OCI-LY3 (cell line): Measurements from ENCODE around the gene SBK2.

Experiments
- EZH2phosphoT487 ChIP-seq: fragments of 200-600 bp; shearing (Covaris generic); IDR thresholded peaks from 2 replicates; pipeline ENCODE4 v1.6.1; 2018; ENCODE audit warnings: antibody characterized with exemption, mixed run types, low read depth
- TF ChIP-seq, protein P1 (sequence below): fragments of 200-600, 300-600 bp; sonication (generic); IDR thresholded peaks from 2 replicates; pipeline ENCODE4 v1.5.1; 2014; ENCODE audit warnings: antibody characterized with exemption, low read length, low read depth

DNA sequence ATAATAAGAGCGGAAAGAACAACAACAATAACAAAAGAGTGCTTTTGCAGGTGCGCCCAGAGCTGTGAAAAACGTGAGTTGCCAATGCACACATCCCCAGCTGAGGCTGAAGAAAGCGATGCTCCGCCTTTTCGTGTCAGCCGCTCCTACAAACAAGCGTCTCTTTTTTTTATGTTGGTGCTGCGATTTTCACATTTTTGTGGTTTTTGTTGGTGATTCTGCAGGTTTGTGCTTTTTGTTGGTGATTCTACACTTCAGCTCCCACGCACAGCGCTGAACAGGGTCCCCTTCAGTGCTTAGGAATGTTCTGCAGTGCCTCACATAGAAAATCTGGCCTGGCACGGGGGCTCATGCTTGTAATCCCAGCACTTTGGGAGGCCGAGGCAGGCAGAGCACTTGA is 15.7 kb upstream of the SBK2 start:
- no peak for TF ChIP-seq EZH2phosphoT487
- TF ChIP-seq, protein P1, sequence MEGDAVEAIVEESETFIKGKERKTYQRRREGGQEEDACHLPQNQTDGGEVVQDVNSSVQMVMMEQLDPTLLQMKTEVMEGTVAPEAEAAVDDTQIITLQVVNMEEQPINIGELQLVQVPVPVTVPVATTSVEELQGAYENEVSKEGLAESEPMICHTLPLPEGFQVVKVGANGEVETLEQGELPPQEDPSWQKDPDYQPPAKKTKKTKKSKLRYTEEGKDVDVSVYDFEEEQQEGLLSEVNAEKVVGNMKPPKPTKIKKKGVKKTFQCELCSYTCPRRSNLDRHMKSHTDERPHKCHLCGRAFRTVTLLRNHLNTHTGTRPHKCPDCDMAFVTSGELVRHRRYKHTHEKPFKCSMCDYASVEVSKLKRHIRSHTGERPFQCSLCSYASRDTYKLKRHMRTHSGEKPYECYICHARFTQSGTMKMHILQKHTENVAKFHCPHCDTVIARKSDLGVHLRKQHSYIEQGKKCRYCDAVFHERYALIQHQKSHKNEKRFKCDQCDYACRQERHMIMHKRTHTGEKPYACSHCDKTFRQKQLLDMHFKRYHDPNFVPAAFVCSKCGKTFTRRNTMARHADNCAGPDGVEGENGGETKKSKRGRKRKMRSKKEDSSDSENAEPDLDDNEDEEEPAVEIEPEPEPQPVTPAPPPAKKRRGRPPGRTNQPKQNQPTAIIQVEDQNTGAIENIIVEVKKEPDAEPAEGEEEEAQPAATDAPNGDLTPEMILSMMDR: no peak
